ENCODE results near the gene EWSR1. TPM values are rescaled to one million over a fixed set of nuclear protein-coding genes. Genes with fewer than 3 reads are reported as not detected.

The EWSR1 gene
- total and polyA plus RNA-seq, 2 donors (not counting 1 experiment from before 2014, with no cell fraction given): 281 to 295 TPM

DNA sequence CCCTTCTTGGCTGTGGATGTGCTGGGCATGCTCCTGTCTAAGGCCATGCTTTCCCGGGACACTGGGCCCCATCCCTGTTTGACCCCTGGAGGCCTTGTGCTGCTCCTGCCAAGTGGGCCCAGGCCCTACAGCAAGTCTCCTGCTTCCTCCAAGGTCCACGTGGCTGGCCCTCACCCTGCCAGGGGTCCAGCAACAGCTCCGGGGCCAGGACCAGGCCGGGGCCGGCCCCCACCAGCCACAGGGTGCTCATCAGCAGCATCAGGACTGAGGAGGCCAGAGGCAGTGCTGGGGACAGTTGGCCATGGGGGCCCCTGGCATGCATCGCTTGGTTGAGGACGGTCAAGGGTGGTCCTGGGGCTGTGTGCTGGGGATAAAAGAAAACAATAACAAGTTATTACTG, 2.8 kb upstream of the EWSR1 start:
- DNase-seq (no peak), ATAC-seq (ENCODE audit: low read depth) (no peak)
- Histone ChIP-seq H3K4me2 (replicated peaks; ENCODE audit: low read depth, low read length, poor library complexity, severe bottlenecking) (no peak overlapping the region), H2AFZ (ENCODE audit: insufficient read depth, low read depth, low read length, poor library complexity, severe bottlenecking) (no peak overlapping the region), H3K79me2 (ENCODE audit: control insufficient read depth, insufficient read depth, low read length) (peaks cover 39% of the 10 kb centered on the region), H3K27ac (ENCODE audit: low read length in 2 of 2) (no peak overlapping the region), H3K9ac (ENCODE audit: low read length) (no peak overlapping the region), H3K36me3 (replicated peaks in 1 of 2; ENCODE audit: control extremely low read depth in 1 of 2, control insufficient read depth in 1 of 2, extremely low read depth in 1 of 2, insufficient read depth in 2 of 2, low read length in 1 of 2) (peaks cover 0 to 4% of the 10 kb centered on the region in 2 experiments), H3K27me3 (replicated peaks in 1 of 4; ENCODE audit: control extremely low read depth in 1 of 4, control insufficient read depth in 3 of 4, insufficient read depth in 4 of 4, low read length in 3 of 4) (no peaks in the 10 kb centered on the region), H3K4me3 (ENCODE audit: control extremely low read depth in 1 of 5, extremely low read depth in 1 of 5, insufficient read depth in 1 of 5, low read depth in 2 of 5, low read length in 4 of 5) (no peak overlapping the region), H4K20me1 (ENCODE audit: control insufficient read depth, insufficient read depth, low read length, poor library complexity, severe bottlenecking) (peaks cover 21% of the 10 kb centered on the region), H3K9me3 (ENCODE audit: control extremely low read depth in 1 of 3, control insufficient read depth in 2 of 3, insufficient read depth in 1 of 3, low read length in 2 of 3) (no peaks in the 10 kb centered on the region), H3K4me1 (ENCODE audit: control insufficient read depth in 2 of 2, insufficient read depth in 2 of 2, low read length in 2 of 2) (peaks cover 20 to 28% of the 10 kb centered on the region in 2 donors)
- POLR2A ChIA-PET: no interaction called here
- CTCF ChIA-PET: no interaction called here
- 98% methylated on average over 5 of the region's 7 CpGs for WGBS (ENCODE audit: insufficient coverage)
- no peak overlapping the region for H3K27ac Mint-ChIP-seq
- H3K4me3 Mint-ChIP-seq: no peak overlapping the region
- peaks cover 25% of the 10 kb centered on the region for H3K4me1 Mint-ChIP-seq
- H3K27me3 Mint-ChIP-seq: no peaks in the 10 kb centered on the region
- intact Hi-C loops (cut with micrococcal nuclease): loop anchor here (5.0 kb wide), 4 partner anchors 122 to 617 kb away; partner anchors contain the start of genes AP1B1, MTMR3, NF2 and UQCR10
- H3K9me3 Mint-ChIP-seq (ENCODE audit: insufficient read depth): no peaks in the 10 kb centered on the region
- TF ChIP-seq, protein P1, sequence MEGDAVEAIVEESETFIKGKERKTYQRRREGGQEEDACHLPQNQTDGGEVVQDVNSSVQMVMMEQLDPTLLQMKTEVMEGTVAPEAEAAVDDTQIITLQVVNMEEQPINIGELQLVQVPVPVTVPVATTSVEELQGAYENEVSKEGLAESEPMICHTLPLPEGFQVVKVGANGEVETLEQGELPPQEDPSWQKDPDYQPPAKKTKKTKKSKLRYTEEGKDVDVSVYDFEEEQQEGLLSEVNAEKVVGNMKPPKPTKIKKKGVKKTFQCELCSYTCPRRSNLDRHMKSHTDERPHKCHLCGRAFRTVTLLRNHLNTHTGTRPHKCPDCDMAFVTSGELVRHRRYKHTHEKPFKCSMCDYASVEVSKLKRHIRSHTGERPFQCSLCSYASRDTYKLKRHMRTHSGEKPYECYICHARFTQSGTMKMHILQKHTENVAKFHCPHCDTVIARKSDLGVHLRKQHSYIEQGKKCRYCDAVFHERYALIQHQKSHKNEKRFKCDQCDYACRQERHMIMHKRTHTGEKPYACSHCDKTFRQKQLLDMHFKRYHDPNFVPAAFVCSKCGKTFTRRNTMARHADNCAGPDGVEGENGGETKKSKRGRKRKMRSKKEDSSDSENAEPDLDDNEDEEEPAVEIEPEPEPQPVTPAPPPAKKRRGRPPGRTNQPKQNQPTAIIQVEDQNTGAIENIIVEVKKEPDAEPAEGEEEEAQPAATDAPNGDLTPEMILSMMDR (IDR thresholded peaks at IDR 0.05): no peak
- TF ChIP-seq EZH2 (IDR thresholded peaks at IDR 0.05; ENCODE audit: borderline replicate concordance, insufficient read depth, low read depth, low read length, poor library complexity, severe bottlenecking): no peak

DNA sequence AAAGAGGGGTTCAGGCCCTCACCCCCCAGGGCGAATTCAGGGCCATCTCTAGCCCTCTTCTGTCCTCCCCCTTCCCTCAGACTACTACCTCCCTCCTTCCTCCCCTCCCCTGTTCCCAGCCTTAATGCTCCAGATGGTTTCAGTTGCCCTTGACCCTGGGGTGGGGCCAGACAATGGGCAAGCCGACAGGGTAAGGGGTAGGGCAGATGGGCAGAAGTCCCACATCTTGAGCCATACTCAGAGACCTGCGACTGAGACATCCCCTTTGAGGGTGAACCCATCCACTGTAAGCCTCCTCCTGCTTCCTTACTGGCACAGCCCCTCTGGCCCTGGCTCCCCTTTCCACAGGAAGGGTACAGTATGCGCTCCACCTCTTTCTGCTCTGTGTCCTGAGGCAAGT, 2.1 kb upstream of the EWSR1 start:
- Mint-ChIP-seq H3K27ac (no peak overlapping the region), H3K9me3 (ENCODE audit: insufficient read depth) (no peaks in the 10 kb centered on the region), H3K4me3 (no peak overlapping the region), H3K27me3 (no peaks in the 10 kb centered on the region), H3K4me1 (peaks cover 31% of the 10 kb centered on the region)
- peaks cover 0 to 4% of the 10 kb centered on the region in 2 experiments for H3K36me3 ChIP-seq (replicated peaks in 1 of 2; ENCODE audit: control extremely low read depth in 1 of 2, control insufficient read depth in 1 of 2, extremely low read depth in 1 of 2, insufficient read depth in 2 of 2, low read length in 1 of 2)
- H3K79me2 ChIP-seq (ENCODE audit: control insufficient read depth, insufficient read depth, low read length): peaks cover 46% of the 10 kb centered on the region
- H3K9me3 ChIP-seq (ENCODE audit: control extremely low read depth in 1 of 3, control insufficient read depth in 2 of 3, insufficient read depth in 1 of 3, low read length in 2 of 3): no peaks in the 10 kb centered on the region
- no peak overlapping the region for H2AFZ ChIP-seq (ENCODE audit: insufficient read depth, low read depth, low read length, poor library complexity, severe bottlenecking)
- ChIA-PET CTCF (no interaction called here), POLR2A (no interaction called here)
- no peak for ATAC-seq (ENCODE audit: low read depth)
- no peak overlapping the region for H3K9ac ChIP-seq (ENCODE audit: low read length)
- H3K4me2 ChIP-seq (replicated peaks; ENCODE audit: low read depth, low read length, poor library complexity, severe bottlenecking): no peak overlapping the region
- H4K20me1 ChIP-seq (ENCODE audit: control insufficient read depth, insufficient read depth, low read length, poor library complexity, severe bottlenecking): peaks cover 28% of the 10 kb centered on the region
- 100% methylated on average over 3 of the region's 4 CpGs for WGBS (ENCODE audit: insufficient coverage)
- no peak overlapping the region for H3K4me3 ChIP-seq (ENCODE audit: control extremely low read depth in 1 of 5, extremely low read depth in 1 of 5, insufficient read depth in 1 of 5, low read depth in 2 of 5, low read length in 4 of 5)
- no peaks in the 10 kb centered on the region for H3K27me3 ChIP-seq (replicated peaks in 1 of 4; ENCODE audit: control extremely low read depth in 1 of 4, control insufficient read depth in 3 of 4, insufficient read depth in 4 of 4, low read length in 3 of 4)
- TF ChIP-seq, protein P1 (IDR thresholded peaks at IDR 0.05): no peak
- TF ChIP-seq EZH2 (IDR thresholded peaks at IDR 0.05; ENCODE audit: borderline replicate concordance, insufficient read depth, low read depth, low read length, poor library complexity, severe bottlenecking): no peak
- no peak for DNase-seq
- intact Hi-C loops (cut with micrococcal nuclease): loop anchor here (5.0 kb wide), 4 partner anchors 121 to 616 kb away; partner anchors contain the start of genes AP1B1, MTMR3, NF2 and UQCR10
- peaks cover 27 to 34% of the 10 kb centered on the region in 2 donors for H3K4me1 ChIP-seq (ENCODE audit: control insufficient read depth in 2 of 2, insufficient read depth in 2 of 2, low read length in 2 of 2)
- H3K27ac ChIP-seq (ENCODE audit: low read length in 2 of 2): no peak overlapping the region

All from B cell (primary cell).